ENCODE data around the gene ARHGAP1.

DNA sequence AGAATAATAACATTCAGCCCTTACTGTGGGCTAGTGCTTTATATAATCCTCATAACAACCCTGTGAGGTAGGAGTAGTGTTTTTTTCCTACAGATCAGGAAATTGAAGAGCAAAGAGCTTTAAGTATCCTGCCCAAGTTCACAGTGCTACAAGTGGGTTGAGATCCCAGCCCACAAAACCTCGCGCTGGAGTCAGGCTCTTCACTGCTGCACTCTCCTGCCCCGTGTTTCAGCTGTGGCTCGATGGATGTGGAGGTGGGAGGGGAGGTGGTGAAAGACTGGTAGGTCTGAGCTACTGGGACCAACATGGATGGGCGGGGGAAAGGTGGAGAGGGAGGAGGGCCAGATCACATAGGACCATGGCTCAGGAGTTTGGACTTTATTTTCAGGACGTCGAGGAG is 6.5 kb upstream of the ARHGAP1 start:
- no peak for TF ChIP-seq BHLHE40 (IDR thresholded peaks at IDR 0.05; ENCODE audit: borderline replicate concordance)
- no peak for TF ChIP-seq SUZ12 (IDR thresholded peaks at IDR 0.05)
- TF ChIP-seq FOXM1 (IDR thresholded peaks at IDR 0.05; ENCODE audit: borderline replicate concordance), result no peak
- TF ChIP-seq TARDBP (IDR thresholded peaks at IDR 0.05), result no peak
- no peak for TF ChIP-seq SP1 (IDR thresholded peaks at IDR 0.05)
- no peak for TF ChIP-seq NFRKB (IDR thresholded peaks at IDR 0.05)
- TF ChIP-seq, protein P1, sequence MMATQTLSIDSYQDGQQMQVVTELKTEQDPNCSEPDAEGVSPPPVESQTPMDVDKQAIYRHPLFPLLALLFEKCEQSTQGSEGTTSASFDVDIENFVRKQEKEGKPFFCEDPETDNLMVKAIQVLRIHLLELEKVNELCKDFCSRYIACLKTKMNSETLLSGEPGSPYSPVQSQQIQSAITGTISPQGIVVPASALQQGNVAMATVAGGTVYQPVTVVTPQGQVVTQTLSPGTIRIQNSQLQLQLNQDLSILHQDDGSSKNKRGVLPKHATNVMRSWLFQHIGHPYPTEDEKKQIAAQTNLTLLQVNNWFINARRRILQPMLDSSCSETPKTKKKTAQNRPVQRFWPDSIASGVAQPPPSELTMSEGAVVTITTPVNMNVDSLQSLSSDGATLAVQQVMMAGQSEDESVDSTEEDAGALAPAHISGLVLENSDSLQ (IDR thresholded peaks at IDR 0.05), result no peak
- TF ChIP-seq HDGF (IDR thresholded peaks at IDR 0.05; ENCODE audit: borderline replicate concordance), result no peak
